ENCODE measurements around the gene SUN1. TPM values are rescaled to one million over a fixed set of nuclear protein-coding genes. Genes with fewer than 3 reads are reported as not detected.

Gene SUN1
- total and polyA plus RNA-seq, 2 donors (not counting 1 experiment from before 2014, with no cell fraction given), result 198 to 254 TPM

DNA sequence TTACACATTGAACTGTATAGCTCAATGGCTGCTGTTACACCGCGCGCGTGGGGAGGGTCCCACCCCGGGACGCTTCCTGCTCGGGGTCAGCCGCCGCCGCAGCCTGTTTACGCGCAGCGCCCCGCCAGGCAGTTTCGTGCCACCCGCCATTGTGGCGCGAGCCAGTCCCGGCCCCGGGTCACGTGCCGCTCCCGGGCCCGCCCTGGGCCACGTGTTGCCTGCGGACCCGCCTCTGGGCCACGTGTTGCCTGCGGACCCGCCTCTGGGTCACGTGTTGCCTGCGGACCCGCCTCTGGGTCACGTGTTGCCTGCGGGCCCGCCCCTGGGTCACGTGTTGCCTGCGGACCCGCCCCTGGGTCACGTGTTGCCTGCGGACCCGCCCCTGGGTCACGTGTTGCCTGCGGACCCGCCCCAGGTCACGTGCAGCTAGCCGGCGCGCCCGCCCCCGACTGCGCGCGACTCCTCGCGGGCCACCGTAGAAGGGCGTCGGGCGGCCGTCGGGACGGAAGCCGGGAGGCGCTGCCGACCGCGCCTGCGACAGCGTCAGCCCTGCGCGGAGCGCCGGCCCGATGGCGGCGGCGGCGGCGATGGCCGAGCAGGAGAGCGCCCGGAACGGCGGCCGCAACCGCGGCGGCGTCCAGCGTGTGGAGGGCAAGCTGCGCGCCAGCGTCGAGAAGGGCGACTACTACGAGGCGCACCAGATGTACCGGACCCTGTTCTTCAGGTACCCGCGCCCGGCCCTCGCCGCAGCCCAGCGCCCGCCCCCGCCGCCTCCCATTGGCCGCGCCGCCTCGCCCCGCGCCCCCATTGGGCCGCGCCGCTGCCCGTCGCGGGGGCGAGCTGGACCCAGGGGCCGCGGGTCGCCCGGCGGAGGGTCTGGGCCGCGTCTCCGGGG, 44.0 kb downstream of the SUN1 start, which contains the start of gene GET4:
TSS of gene GET4 (plus strand) at position 478 of the 895 bp plus-strand sequence. CDS start at position 570, 92 bp downstream.
- peaks cover 35% of the 10 kb centered on the region for H4K20me1 ChIP-seq (ENCODE audit: control insufficient read depth, insufficient read depth, low read length, poor library complexity, severe bottlenecking)
- peak; percentile 98 for DNase-seq

More for the DNA sequence above, 44.0 kb downstream of the SUN1 start, which contains the start of gene GET4:
- WGBS (ENCODE audit: insufficient coverage), result under 1% methylated on average over 129 of the region's 129 CpGs
- H3K27ac Mint-ChIP-seq, result peak within 1 kb of the TSS; percentile 90
- CTCF ChIA-PET, result interaction anchor here (0.9 to 8.7 kb wide), 3 partner anchors 63 to 146 kb away, joined by 3 to 113 read pairs (median 3); no protein-coding TSS in a partner anchor
- peak within 1 kb of the TSS; percentile 90 for H3K9ac ChIP-seq (ENCODE audit: low read length)
- POLR2A ChIA-PET, result interaction anchor here (0.5 to 1.7 kb wide), 3 partner anchors 34 to 1755 kb away, joined by 3 to 4 read pairs (median 3); no protein-coding TSS in a partner anchor
- H3K36me3 ChIP-seq (replicated peaks in 1 of 2; ENCODE audit: control extremely low read depth in 1 of 2, control insufficient read depth in 1 of 2, extremely low read depth in 1 of 2, insufficient read depth in 2 of 2, low read length in 1 of 2), result peaks cover 1 to 23% of the 10 kb centered on the region in 2 experiments
- ATAC-seq (ENCODE audit: low read depth), result peak; percentile 78
- H3K79me2 ChIP-seq (ENCODE audit: control insufficient read depth, insufficient read depth, low read length), result peaks cover 43% of the 10 kb centered on the region
- H3K4me3 ChIP-seq (ENCODE audit: control extremely low read depth in 1 of 5, extremely low read depth in 1 of 5, insufficient read depth in 1 of 5, low read depth in 2 of 5, low read length in 4 of 5), result peak within 1 kb of the TSS in 4 of 5 experiments; percentile 71 to 97 (median 88)
- H3K9me3 ChIP-seq (ENCODE audit: control extremely low read depth in 1 of 3, control insufficient read depth in 2 of 3, insufficient read depth in 1 of 3, low read length in 2 of 3), result peaks cover 0 to 7% (median 0%) of the 10 kb centered on the region in 3 donors
- H3K27me3 ChIP-seq (replicated peaks in 1 of 4; ENCODE audit: control extremely low read depth in 1 of 4, control insufficient read depth in 3 of 4, insufficient read depth in 4 of 4, low read length in 3 of 4), result no peaks in the 10 kb centered on the region
- peak within 1 kb of the TSS; percentile 83 for H3K4me3 Mint-ChIP-seq
- H3K4me1 ChIP-seq (ENCODE audit: control insufficient read depth in 2 of 2, insufficient read depth in 2 of 2, low read length in 2 of 2), result peaks cover 21 to 35% of the 10 kb centered on the region in 2 donors
- H3K4me2 ChIP-seq (replicated peaks; ENCODE audit: low read depth, low read length, poor library complexity, severe bottlenecking), result peak within 1 kb of the TSS; percentile 98
- intact Hi-C loops (cut with micrococcal nuclease), result loop anchor here (1.0 to 5.0 kb wide), 3 partner anchors 78 to 266 kb away; partner anchors contain the start of genes ADAP1 and COX19
- peak within 1 kb of the TSS; percentile 80 to 93 for H3K27ac ChIP-seq (ENCODE audit: low read length in 2 of 2)
- H2AFZ ChIP-seq (ENCODE audit: insufficient read depth, low read depth, low read length, poor library complexity, severe bottlenecking), result peak within 1 kb of the TSS; percentile 86
- peaks cover 36% of the 10 kb centered on the region for H3K4me1 Mint-ChIP-seq
- H3K9me3 Mint-ChIP-seq (ENCODE audit: insufficient read depth), result no peaks in the 10 kb centered on the region
- no peak for TF ChIP-seq CTCF (IDR thresholded peaks at IDR 0.05)
- no peak for TF ChIP-seq EZH2 (IDR thresholded peaks at IDR 0.05; ENCODE audit: borderline replicate concordance, insufficient read depth, low read depth, low read length, poor library complexity, severe bottlenecking)
- H3K27me3 Mint-ChIP-seq, result no peaks in the 10 kb centered on the region
